Activated CD8-positive, alpha-beta memory T cell treated with anti-CD3 and anti-CD28 coated beads, Interleukin-2, amount 50 U/mL, for 1 hour (primary cell): ENCODE results near the gene SGCD.
"Not testable (repeated sequence)": the region's sequence is repeated elsewhere in the genome, so short reads cannot be mapped to it uniquely, and the experiment has no call there.

Source experiments
- DNase-seq: peaks from one replicate; pipeline ENCODE4 v3.0.0-alpha.2; 2020; ENCODE audit errors: extremely low read depth

The SGCD gene

GRCh38 chr5:156570615-156571014 is 243.7 kb downstream of the SGCD start:
- no peak for DNase-seq

GRCh38 chr5:156581725-156582124 is 254.8 kb downstream of the SGCD start:
- DNase-seq, result no peak

- no peak for DNase-seq
These were observed 255.2 kb downstream of the SGCD start for GRCh38 chr5:156582193-156582598.

- DNase-seq, result no peak
These were observed 257.9 kb downstream of the SGCD start for GRCh38 chr5:156584871-156585270.

GRCh38 chr5:156585999-156586398 is 259.0 kb downstream of the SGCD start:
- DNase-seq, result no peak

GRCh38 chr5:156587012-156587411 is 260.0 kb downstream of the SGCD start:
- DNase-seq, result no peak

GRCh38 chr5:156588306-156588705 is 261.3 kb downstream of the SGCD start:
- no peak for DNase-seq

- no peak for DNase-seq
These were observed 262.4 kb downstream of the SGCD start for GRCh38 chr5:156589104-156589945.

- DNase-seq, result no peak
These were observed 262.9 kb downstream of the SGCD start for GRCh38 chr5:156589946-156590216.

GRCh38 chr5:156590978-156591377 is 264.0 kb downstream of the SGCD start:
- no peak for DNase-seq

GRCh38 chr5:156591631-156592030 is 264.7 kb downstream of the SGCD start:
- DNase-seq, result no peak

- no peak for DNase-seq
These were observed 266.6 kb downstream of the SGCD start for GRCh38 chr5:156593546-156593945.

- no peak for DNase-seq
These were observed 267.4 kb downstream of the SGCD start for GRCh38 chr5:156594406-156594805.

- no peak for DNase-seq
These were observed 268.3 kb downstream of the SGCD start for GRCh38 chr5:156595132-156595787.

GRCh38 chr5:156597276-156597675 is 270.3 kb downstream of the SGCD start:
- no peak for DNase-seq

GRCh38 chr5:156598964-156599363 is 272.0 kb downstream of the SGCD start:
- no peak for DNase-seq

GRCh38 chr5:156610582-156610981 is 283.6 kb downstream of the SGCD start:
- not testable (repeated sequence) for DNase-seq

- DNase-seq, result no peak
These were observed 288.9 kb downstream of the SGCD start for GRCh38 chr5:156615901-156616300.

GRCh38 chr5:156617426-156617825 is 290.5 kb downstream of the SGCD start:
- DNase-seq, result no peak

- DNase-seq, result no peak
These were observed 291.6 kb downstream of the SGCD start for GRCh38 chr5:156618601-156619000.

- no peak for DNase-seq
These were observed 294.8 kb downstream of the SGCD start for GRCh38 chr5:156621719-156622118.

- no peak for DNase-seq
These were observed 296.5 kb downstream of the SGCD start for GRCh38 chr5:156623381-156624040.

- no peak for DNase-seq
These were observed 297.7 kb downstream of the SGCD start for GRCh38 chr5:156624686-156625085.
